Neural cell (in vitro differentiated cells): ENCODE data around the gene GMPR.

Source experiments
- MXI1 ChIP-seq: fragments of 450-650 bp; conservative IDR thresholded peaks from 2 replicates; pipeline ENCODE4 v1.6.1; 2014; ENCODE audit warnings: antibody characterized with exemption, mild to moderate bottlenecking; ENCODE audit not compliant: poor library complexity, severe bottlenecking
- POLR2AphosphoS5 ChIP-seq: IDR thresholded peaks from 2 replicates; pipeline ENCODE4 v1.6.1; 2012
- TAF1 ChIP-seq: IDR thresholded peaks from 2 replicates; pipeline ENCODE4 v1.6.1; 2012; ENCODE audit warnings: low read depth
- TF ChIP-seq, protein P1 (sequence below): fragments of 450-650 bp; IDR thresholded peaks from 2 replicates; pipeline ENCODE4 v1.5.1; 2014; ENCODE audit warnings: antibody characterized with exemption, mild to moderate bottlenecking, moderate library complexity; ENCODE audit not compliant: poor library complexity, severe bottlenecking

- TF ChIP-seq POLR2AphosphoS5, result no peak
- no peak for TF ChIP-seq TAF1
- TF ChIP-seq, protein P1, sequence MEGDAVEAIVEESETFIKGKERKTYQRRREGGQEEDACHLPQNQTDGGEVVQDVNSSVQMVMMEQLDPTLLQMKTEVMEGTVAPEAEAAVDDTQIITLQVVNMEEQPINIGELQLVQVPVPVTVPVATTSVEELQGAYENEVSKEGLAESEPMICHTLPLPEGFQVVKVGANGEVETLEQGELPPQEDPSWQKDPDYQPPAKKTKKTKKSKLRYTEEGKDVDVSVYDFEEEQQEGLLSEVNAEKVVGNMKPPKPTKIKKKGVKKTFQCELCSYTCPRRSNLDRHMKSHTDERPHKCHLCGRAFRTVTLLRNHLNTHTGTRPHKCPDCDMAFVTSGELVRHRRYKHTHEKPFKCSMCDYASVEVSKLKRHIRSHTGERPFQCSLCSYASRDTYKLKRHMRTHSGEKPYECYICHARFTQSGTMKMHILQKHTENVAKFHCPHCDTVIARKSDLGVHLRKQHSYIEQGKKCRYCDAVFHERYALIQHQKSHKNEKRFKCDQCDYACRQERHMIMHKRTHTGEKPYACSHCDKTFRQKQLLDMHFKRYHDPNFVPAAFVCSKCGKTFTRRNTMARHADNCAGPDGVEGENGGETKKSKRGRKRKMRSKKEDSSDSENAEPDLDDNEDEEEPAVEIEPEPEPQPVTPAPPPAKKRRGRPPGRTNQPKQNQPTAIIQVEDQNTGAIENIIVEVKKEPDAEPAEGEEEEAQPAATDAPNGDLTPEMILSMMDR, result no peak
- TF ChIP-seq MXI1, result no peak
Observed at GRCh38 chr6:16319813-16320532, 81.6 kb downstream of the GMPR start.
